ENCODE measurements around the gene C17orf75. TPM values are rescaled to one million over a fixed set of nuclear protein-coding genes. Genes with fewer than 3 reads are reported as not detected.

Gene C17orf75
- polyA plus RNA-seq, 1 donor, result 22.4 TPM

GRCh38 chr17:32345951-32346600 is 4.1 kb upstream of the C17orf75 start:
- WGBS (ENCODE audit: insufficient coverage, low lambda C conversion rate), result 93% methylated on average over 3 of the region's 11 CpGs

GRCh38 chr17:32342603-32343325 is 791 bp upstream of the C17orf75 start:
- Histone ChIP-seq H3K9me3 (ENCODE audit: control insufficient read depth, low read depth, low read length) (no peaks in the 10 kb centered on the region), H3K4me3 (ENCODE audit: low read length) (peak overlapping the region; percentile 70), H3K27me3 (ENCODE audit: control insufficient read depth, insufficient read depth, low read length) (no peaks in the 10 kb centered on the region), H3K36me3 (ENCODE audit: control insufficient read depth, insufficient read depth, low read length) (peaks cover 4% of the 10 kb centered on the region), H3K27ac (ENCODE audit: low read length) (peak overlapping the region; percentile 76), H3K4me1 (ENCODE audit: control insufficient read depth, insufficient read depth, low read length) (peaks cover 4% of the 10 kb centered on the region)
- no peak for DNase-seq
- WGBS (ENCODE audit: insufficient coverage, low lambda C conversion rate), result 100% methylated on average over 2 of the region's 14 CpGs

More at GRCh38 chr17:32345951-32346600, 4.1 kb upstream of the C17orf75 start:
- H3K36me3 ChIP-seq (ENCODE audit: control insufficient read depth, insufficient read depth, low read length), result no peaks in the 10 kb centered on the region
- peaks cover 16% of the 10 kb centered on the region for H3K4me1 ChIP-seq (ENCODE audit: control insufficient read depth, insufficient read depth, low read length)
- no peak for DNase-seq
- no peak overlapping the region for H3K4me3 ChIP-seq (ENCODE audit: low read length)
- no peaks in the 10 kb centered on the region for H3K27me3 ChIP-seq (ENCODE audit: control insufficient read depth, insufficient read depth, low read length)
- peaks cover 3% of the 10 kb centered on the region for H3K9me3 ChIP-seq (ENCODE audit: control insufficient read depth, low read depth, low read length)
- H3K27ac ChIP-seq (ENCODE audit: low read length), result no peak overlapping the region

- DNase-seq, result peak in 1 of 2 donors; percentile 66
- Histone ChIP-seq H3K27me3 (ENCODE audit: control insufficient read depth, insufficient read depth, low read length) (no peaks in the 10 kb centered on the region), H3K9me3 (ENCODE audit: control insufficient read depth, low read depth, low read length) (no peaks in the 10 kb centered on the region), H3K4me1 (ENCODE audit: control insufficient read depth, insufficient read depth, low read length) (peaks cover 4% of the 10 kb centered on the region), H3K4me3 (ENCODE audit: low read length) (peak overlapping the region; percentile 70), H3K27ac (ENCODE audit: low read length) (peak overlapping the region; percentile 76), H3K36me3 (ENCODE audit: control insufficient read depth, insufficient read depth, low read length) (peaks cover 17% of the 10 kb centered on the region)
- no CpG with 5 or more reads among the region's 13 CpGs for WGBS (ENCODE audit: insufficient coverage, low lambda C conversion rate)
Measured at GRCh38 chr17:32341141-32341856, 674 bp downstream of the C17orf75 start.

GRCh38 chr17:32335687-32336086 is 6.3 kb downstream of the C17orf75 start:
- H3K27ac ChIP-seq (ENCODE audit: low read length), result no peak overlapping the region
- H3K4me1 ChIP-seq (ENCODE audit: control insufficient read depth, insufficient read depth, low read length), result no peaks in the 10 kb centered on the region
- no peaks in the 10 kb centered on the region for H3K9me3 ChIP-seq (ENCODE audit: control insufficient read depth, low read depth, low read length)
- peaks cover 34% of the 10 kb centered on the region for H3K36me3 ChIP-seq (ENCODE audit: control insufficient read depth, insufficient read depth, low read length)
- H3K27me3 ChIP-seq (ENCODE audit: control insufficient read depth, insufficient read depth, low read length), result no peaks in the 10 kb centered on the region
- no peak for DNase-seq
- H3K4me3 ChIP-seq (ENCODE audit: low read length), result no peak overlapping the region
- 100% methylated on average over 1 of the region's 4 CpGs for WGBS (ENCODE audit: insufficient coverage, low lambda C conversion rate)

GRCh38 chr17:32335046-32335445 is 6.9 kb downstream of the C17orf75 start:
- Histone ChIP-seq H3K9me3 (ENCODE audit: control insufficient read depth, low read depth, low read length) (no peaks in the 10 kb centered on the region), H3K27me3 (ENCODE audit: control insufficient read depth, insufficient read depth, low read length) (no peaks in the 10 kb centered on the region), H3K36me3 (ENCODE audit: control insufficient read depth, insufficient read depth, low read length) (peaks cover 34% of the 10 kb centered on the region), H3K27ac (ENCODE audit: low read length) (no peak overlapping the region), H3K4me1 (ENCODE audit: control insufficient read depth, insufficient read depth, low read length) (no peaks in the 10 kb centered on the region), H3K4me3 (ENCODE audit: low read length) (no peak overlapping the region)
- no peak for DNase-seq

GRCh38 chr17:32333187-32333586 is 8.8 kb downstream of the C17orf75 start:
- H3K4me1 ChIP-seq (ENCODE audit: control insufficient read depth, insufficient read depth, low read length), result no peaks in the 10 kb centered on the region
- WGBS (ENCODE audit: insufficient coverage, low lambda C conversion rate), result 100% methylated on average over 1 of the region's 2 CpGs
- no peak overlapping the region for H3K27ac ChIP-seq (ENCODE audit: low read length)
- no peak overlapping the region for H3K4me3 ChIP-seq (ENCODE audit: low read length)
- H3K27me3 ChIP-seq (ENCODE audit: control insufficient read depth, insufficient read depth, low read length), result no peaks in the 10 kb centered on the region
- H3K9me3 ChIP-seq (ENCODE audit: control insufficient read depth, low read depth, low read length), result no peaks in the 10 kb centered on the region
- peaks cover 34% of the 10 kb centered on the region for H3K36me3 ChIP-seq (ENCODE audit: control insufficient read depth, insufficient read depth, low read length)
- no peak for DNase-seq

GRCh38 chr17:32331243-32332040 is 10.5 kb downstream of the C17orf75 start:
- H3K4me3 ChIP-seq (ENCODE audit: low read length), result no peak overlapping the region
- no peaks in the 10 kb centered on the region for H3K27me3 ChIP-seq (ENCODE audit: control insufficient read depth, insufficient read depth, low read length)
- H3K9me3 ChIP-seq (ENCODE audit: control insufficient read depth, low read depth, low read length), result no peaks in the 10 kb centered on the region
- H3K27ac ChIP-seq (ENCODE audit: low read length), result no peak overlapping the region
- H3K36me3 ChIP-seq (ENCODE audit: control insufficient read depth, insufficient read depth, low read length), result peaks cover 18% of the 10 kb centered on the region
- no peaks in the 10 kb centered on the region for H3K4me1 ChIP-seq (ENCODE audit: control insufficient read depth, insufficient read depth, low read length)
- DNase-seq, result no peak
- 78% methylated on average over 1 of the region's 3 CpGs for WGBS (ENCODE audit: insufficient coverage, low lambda C conversion rate)

GRCh38 chr17:32330147-32330546 is 11.8 kb downstream of the C17orf75 start:
- Histone ChIP-seq H3K27ac (ENCODE audit: low read length) (no peak overlapping the region), H3K27me3 (ENCODE audit: control insufficient read depth, insufficient read depth, low read length) (no peaks in the 10 kb centered on the region), H3K4me3 (ENCODE audit: low read length) (no peak overlapping the region), H3K4me1 (ENCODE audit: control insufficient read depth, insufficient read depth, low read length) (no peaks in the 10 kb centered on the region), H3K9me3 (ENCODE audit: control insufficient read depth, low read depth, low read length) (no peaks in the 10 kb centered on the region), H3K36me3 (ENCODE audit: control insufficient read depth, insufficient read depth, low read length) (peaks cover 8% of the 10 kb centered on the region)
- 100% methylated on average over 1 of the region's 3 CpGs for WGBS (ENCODE audit: insufficient coverage, low lambda C conversion rate)
- no peak for DNase-seq

- Histone ChIP-seq H3K9me3 (ENCODE audit: control insufficient read depth, low read depth, low read length) (no peaks in the 10 kb centered on the region), H3K36me3 (ENCODE audit: control insufficient read depth, insufficient read depth, low read length) (peaks cover 2% of the 10 kb centered on the region), H3K27me3 (ENCODE audit: control insufficient read depth, insufficient read depth, low read length) (no peaks in the 10 kb centered on the region), H3K27ac (ENCODE audit: low read length) (no peak overlapping the region), H3K4me1 (ENCODE audit: control insufficient read depth, insufficient read depth, low read length) (no peaks in the 10 kb centered on the region), H3K4me3 (ENCODE audit: low read length) (no peak overlapping the region)
- no peak for DNase-seq
- no CpG with 5 or more reads among the region's 1 CpG for WGBS (ENCODE audit: insufficient coverage, low lambda C conversion rate)
Measured at GRCh38 chr17:32327911-32328310, 14.1 kb downstream of the C17orf75 start.

All from large intestine (tissue), 3 donors.